Dermis blood vessel endothelial cell (primary cell): ENCODE results near the gene SBF1. TPM values are rescaled to one million over a fixed set of nuclear protein-coding genes. Genes with fewer than 3 reads are reported as not detected.

Experiments
- DNase-seq: peaks from one replicate; pipeline ENCODE4 v3.0.0; 2010
- total RNA-seq: library from RNA; depleted of rRNA; stranded (reverse); fragments of >200 nt; gene quantifications from 2 replicates; pipeline ENCODE4 v1.2.3, GENCODE V29; 2014

Gene SBF1
- total RNA-seq, 1 donor from 2014 or later = 50.0 TPM

DNA sequence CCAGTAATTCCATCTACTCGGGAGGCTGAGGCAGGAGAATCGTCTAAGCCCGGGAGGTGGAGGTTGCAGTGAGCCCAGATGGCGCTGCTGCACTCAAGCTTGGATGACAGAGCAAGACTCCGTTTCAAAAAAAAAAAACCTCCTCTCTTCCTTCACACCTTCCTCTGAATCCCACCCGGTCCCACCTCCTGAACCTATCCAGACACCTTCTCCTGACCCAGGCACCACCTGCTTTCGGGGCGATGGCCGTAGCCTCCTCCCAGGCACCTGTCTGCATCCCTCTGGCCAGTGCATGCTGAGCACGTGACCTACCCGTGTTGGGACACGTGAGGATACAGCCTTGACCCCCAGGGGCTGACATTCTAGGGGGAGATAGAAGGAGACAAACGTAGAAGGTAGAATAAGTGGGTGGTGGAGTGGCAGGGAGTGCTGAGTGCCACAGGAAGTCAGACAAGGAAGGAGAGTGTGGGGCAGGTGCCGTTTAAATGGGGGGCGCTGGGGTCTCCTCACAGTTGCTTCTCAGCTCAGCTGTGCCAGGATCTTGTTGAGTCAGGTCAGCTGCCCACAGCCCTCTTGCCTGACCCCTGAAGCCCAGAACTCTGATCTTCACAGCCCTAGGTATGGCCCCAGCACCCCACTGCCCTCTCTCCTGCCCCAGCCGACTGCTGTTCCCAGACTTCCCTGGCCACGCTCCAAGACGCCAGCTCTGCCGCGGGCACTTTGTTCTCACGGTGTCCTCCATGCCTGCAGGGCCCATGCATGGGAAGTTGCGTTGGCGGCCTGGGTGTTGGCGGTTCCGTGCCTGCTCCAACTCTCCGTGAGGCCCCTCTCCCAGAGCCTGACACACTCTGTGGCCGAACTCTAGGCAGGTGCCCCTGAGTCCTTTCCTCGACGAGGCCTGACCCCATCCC, 10.6 kb upstream of the SBF1 start:
- no peak for DNase-seq

DNA sequence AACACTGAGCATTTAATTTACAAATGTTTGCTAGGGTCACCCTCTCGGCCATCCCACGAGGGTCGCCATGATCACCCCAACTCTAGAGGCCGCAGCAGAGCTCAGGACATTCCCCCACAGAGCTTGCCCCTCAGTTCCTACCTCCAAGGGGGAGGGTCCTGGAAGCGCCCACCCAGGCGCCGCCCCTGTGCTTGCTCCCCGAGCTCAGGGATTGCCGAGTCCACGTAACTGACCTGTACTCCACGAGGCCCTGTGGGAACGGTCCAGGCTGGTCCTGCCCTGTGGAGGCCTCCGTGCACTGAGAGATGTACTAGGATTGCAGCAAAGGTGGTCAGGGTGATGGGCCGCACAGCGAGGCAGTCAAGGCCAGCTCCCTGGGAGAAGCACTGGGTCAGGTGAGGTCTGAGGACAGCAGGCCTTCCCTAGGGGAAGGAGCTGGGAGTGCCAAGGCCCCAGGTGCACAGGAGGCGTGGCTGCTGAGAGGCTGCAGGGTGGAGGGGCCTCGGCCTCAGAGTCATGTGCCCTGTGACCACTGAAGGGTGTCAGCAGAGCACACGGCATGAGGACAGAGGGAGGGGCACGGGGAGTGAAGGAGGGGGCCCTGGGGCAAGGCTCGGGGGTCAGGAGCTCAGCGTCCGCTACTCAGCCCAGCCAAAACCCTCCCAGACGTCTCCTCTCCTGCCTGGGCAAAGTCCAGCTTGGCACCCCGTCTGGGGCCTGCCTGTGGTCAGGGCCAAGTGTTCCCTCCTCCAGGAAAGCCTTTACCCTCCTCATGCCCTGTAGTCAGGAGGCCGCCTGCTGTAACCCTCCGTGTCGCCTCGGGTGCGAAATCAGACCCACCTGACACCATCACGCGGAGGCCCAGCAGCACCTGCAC, 9.4 kb upstream of the SBF1 start:
- DNase-seq = no peak

GRCh38 chr22:50483556-50483955, 8.7 kb upstream of the SBF1 start:
- no peak for DNase-seq

- DNase-seq = no peak
These were observed 8.3 kb upstream of the SBF1 start for GRCh38 chr22:50483106-50483505.

DNA sequence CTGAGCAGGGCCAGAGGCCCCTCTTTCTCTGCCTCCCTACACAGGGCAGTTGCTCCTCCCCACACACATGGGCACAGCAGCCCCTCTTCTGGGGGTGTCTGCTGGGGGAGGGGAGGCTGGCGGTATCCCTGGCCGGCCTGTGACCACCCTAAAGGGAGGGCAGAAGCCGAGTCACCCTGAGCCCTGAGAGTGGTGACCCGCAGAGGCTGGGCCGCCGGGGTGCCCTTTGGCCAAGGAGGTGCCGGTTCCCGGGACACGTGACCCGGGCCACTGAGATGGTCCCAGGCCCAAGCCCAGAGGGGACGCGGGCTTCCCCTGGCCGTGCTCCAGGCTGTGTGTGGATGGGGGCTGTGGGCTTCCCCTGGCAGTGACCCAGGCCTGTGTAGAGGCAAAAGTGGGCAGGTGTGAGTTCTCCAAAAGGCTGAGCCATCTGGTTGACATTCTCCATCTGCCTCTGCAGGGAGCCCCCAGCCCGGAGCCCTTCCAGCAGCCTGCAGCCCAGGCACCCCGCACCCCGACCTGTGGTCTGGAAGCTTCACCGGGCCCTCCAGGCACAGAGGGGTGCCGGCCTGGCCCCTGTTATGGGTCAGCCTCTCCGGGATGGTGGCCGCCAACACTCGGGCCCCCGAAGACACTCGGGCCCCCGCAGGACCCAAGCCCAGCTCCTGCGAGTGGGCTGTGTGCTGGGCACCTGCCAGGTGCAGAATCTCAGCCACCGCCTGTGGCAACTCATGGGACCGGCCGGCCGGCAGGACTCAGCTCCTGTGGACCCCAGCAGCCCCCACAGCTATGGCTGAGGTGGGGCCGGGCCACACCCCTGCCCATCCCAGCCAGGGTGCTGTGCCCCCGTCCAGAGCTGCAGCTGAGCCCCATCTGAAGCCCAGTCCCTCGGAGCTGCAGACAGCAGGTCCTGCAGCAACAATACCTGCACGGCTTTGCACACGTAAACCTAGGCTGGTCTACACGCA, 7.6 kb upstream of the SBF1 start:
- no peak for DNase-seq

DNA sequence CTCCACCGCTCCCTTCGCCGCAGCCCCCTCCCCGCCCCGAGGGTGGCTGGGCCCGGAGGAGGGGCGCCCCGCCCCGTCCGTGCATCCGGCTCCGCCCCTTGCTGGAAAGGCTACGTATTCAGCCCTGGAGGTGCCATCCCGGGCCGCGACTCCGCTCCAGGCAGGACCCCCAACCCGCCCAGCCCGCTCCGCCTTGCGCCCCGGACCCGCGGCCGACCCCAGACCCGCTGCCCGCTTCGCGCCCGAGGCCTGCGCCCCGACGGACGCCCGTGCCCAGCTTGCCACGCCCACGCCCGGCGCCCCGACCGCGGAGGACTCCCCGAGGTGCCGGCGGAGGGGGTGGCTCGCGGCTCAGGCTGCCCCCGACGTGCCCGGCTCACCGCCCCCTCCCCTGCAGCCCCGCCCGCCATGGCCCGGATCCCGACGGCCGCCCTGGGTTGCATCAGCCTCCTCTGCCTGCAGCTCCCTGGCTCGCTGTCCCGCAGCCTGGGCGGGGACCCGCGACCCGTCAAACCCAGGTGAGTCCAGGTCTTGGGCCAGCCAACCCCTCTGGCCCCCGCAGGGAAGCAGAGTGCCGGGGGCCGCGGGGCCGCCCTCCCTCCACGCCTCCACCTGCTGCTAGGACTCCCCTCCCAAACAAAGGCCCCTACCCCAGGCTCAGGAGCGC, 6.7 kb upstream of the SBF1 start, which contains the start of gene ADM2:
Gene ADM2 (plus strand): TSS at position 104 of the 667 bp plus-strand sequence. CDS start 305 bp downstream, at position 409.
- no peak for DNase-seq

GRCh38 chr22:50481045-50481439, 6.2 kb upstream of the SBF1 start:
- no peak for DNase-seq

- no peak for DNase-seq
These were observed 4.9 kb upstream of the SBF1 start for GRCh38 chr22:50479721-50480120.

GRCh38 chr22:50477923-50478322, 3.1 kb upstream of the SBF1 start:
- DNase-seq = no peak

GRCh38 chr22:50476868-50477267, 2.0 kb upstream of the SBF1 start:
- DNase-seq = no peak

DNA sequence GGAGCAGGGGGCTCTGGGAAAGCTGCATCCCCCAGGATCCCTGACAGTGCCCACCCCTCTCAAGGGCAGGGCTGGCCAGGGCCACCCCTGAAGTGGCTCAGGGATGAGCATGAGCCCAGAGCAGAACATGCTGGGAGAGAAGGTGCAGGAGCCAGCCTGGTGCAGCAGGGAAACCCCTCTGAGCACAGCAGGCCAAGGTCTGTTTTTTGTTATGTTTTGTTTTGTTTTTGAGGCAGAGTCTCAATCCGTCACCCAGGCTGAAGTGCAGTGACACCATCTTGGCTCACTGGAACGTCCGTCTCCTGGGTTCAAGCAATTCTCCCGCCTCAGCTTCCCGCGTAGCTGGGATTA, 792 bp upstream of the SBF1 start:
- no peak for DNase-seq

GRCh38 chr22:50473855-50474671, 772 bp downstream of the SBF1 start:
- DNase-seq = peak; percentile 63

DNA sequence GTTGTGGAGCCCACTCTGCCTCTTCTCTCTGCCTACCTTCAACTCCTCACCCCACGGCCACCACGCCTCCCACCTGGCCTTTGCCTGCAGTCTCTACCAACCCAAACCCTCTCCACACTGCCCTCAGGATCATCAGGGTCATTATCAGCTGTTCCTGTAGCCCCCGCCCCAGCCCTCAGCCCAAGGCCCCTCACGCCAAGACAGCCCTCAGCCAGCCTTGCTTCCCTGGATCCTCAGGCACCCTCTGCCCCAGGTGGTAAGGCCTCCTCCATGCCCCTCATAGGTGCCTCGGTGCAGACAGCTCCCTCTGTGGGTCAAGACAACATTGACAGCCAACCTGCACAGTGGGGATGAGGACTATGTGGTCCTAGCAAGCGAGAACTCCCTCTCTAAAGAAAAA, 1.7 kb downstream of the SBF1 start:
- DNase-seq = peak; percentile 42

GRCh38 chr22:50471962-50472361, 2.9 kb downstream of the SBF1 start:
- DNase-seq = no peak

- no peak for DNase-seq
These were observed 3.5 kb downstream of the SBF1 start for GRCh38 chr22:50471197-50471847.

DNA sequence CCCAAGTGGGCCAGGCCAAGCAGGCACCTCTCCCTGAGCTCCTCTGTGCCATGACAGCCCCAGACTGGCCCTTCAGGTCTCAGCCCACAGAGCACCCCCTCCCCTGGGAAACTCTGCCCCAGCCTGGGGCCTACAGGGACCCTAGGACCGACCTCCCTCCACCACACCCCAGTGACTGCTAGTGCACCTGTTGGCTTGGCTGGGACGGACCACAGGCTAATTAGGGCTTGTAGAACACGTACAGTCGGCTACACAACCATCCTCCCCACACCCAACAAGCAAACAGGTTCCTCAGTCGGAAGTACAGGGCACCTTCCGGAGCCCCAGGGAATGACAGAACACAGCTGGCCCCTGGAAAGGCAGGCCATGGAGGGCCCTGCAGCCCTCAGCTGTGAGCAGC, 4.3 kb downstream of the SBF1 start:
- DNase-seq = no peak

DNA sequence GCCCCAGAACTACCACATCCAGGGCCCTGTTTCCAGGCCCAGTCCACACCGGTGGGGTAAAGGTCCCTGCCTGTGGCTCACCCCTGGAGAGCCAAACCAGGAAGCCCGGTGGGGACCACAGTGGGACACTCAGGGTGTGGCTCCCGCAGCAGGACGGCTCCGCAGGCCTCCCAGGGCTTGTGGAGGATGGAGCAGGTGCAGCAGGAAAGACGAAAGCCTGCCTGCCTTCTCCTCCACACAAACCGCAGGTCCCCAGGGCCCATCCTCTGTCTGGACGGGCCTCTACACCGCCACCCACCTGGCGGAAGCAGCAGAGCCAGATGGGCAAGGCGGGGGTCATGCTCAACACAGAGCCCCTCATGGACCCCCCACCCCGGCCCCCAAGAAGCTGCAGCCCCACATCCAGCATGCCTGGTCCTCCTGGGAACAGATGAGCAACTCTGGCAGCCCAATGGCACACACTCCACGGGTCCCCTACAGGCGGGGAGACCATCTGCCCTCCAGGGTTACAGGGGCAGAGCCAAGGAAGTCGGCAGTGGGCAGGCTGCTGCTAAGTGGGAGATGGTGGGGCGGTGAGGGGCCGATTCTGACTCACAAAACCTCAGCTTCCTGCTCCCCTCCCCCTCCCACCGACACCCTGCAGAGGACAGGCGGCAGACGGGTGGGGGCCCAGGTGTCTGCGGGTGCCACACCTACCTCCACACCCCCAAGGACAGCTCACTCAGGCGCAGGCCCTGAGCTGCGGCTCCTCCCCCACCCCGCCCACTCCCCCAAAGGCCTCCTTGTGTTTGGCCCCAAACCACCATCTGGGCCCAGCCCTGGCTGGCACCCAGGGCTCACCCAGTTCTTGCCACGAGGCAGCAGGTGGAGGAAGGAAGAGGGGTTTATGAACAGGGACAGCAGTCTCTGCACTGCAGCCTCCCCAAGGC, 5.2 kb downstream of the SBF1 start:
- peak; percentile 31 for DNase-seq

GRCh38 chr22:50468626-50469025, 6.2 kb downstream of the SBF1 start:
- no peak for DNase-seq

DNA sequence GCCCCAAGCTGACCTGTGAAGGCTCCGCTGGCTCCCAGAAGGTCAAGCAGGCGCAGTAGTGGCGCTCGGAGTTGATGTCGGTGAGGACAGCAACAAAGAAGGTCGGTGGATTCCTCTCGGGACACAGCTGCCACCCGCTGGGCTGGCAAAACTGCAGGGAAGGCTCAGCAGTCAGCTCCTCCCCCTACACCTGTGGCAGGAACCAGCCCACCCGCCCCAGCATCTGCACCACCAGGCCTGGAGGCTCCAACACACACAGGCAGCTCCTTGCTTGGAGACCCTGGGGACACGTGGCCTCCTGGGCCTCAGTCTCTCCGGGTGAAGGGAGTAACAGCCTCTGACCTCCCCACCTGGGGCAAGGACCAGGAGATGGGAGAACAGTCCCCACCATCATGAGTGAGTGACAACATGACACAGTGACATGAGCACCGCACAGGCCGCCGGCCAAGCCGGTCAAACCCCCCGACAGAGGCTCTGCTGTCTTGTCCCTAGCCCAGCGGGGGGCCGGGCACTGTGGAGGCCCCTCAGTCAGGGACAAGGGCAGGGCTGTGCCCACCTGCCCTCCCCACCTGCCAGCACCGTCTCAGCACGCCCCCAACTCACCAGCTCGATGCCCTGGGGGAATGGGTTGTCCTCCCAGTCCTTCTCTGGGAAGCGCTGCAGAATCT, 6.9 kb downstream of the SBF1 start:
- no peak for DNase-seq
